GM12878 (cell line): ENCODE measurements around the gene ZIC2. TPM values are rescaled to one million over a fixed set of nuclear protein-coding genes. Genes with fewer than 3 reads are reported as not detected.

Experiments used
- ATAC-seq: fragments of 200-7000 bp; cut with Tn5 transposase; 3 replicates; pipeline ENCODE4 v1.9.1; 2020; ENCODE audit warnings: mild to moderate bottlenecking, moderate library complexity
- BruUV-seq: library from RNA; stranded (reverse); fragments of 400-500 nt; replicated peaks from 2 replicates; lab custom pipeline; 2021; lab: Mats Ljungman, UMichigan
- CTCF ChIA-PET: fragments of 300-600 bp; sonication (Branson Sonifier 250); formaldehyde crosslinking; extraction: SDS; loops from one replicate; lab custom pipeline; 2021; ENCODE audit warnings: inconsistent platforms; lab: Yijun Ruan, JAX
- POLR2A ChIA-PET: fragments of 350-600 bp; formaldehyde crosslinking; extraction: SDS; loops from one replicate; lab custom pipeline; 2021; ENCODE audit warnings: inconsistent platforms; lab: Charles Lee
- RAD21 ChIA-PET: fragments of 300-600 bp; sonication (Branson Sonifier 250); formaldehyde crosslinking; loops from one replicate; lab custom pipeline; 2023; ENCODE audit warnings: antibody characterized with exemption; ENCODE audit not compliant: unreplicated experiment; lab: Charles Lee
- SMC1A ChIA-PET: fragments of 300-600 bp; sonication (Branson Sonifier 250); formaldehyde crosslinking; loops from one replicate; lab custom pipeline; 2023; ENCODE audit not compliant: unreplicated experiment, uncharacterized antibody; lab: Charles Lee
- DNase-seq: peaks from one replicate; pipeline ENCODE4 v3.0.0-alpha.2; 2011; ENCODE audit warnings: low read depth, low spot score
- FAIRE-seq: peaks from 3 replicates; lab custom pipeline; 2011; peaks lifted over from hg19 to GRCh38; lab: Jason Lieb, UNC
- H2AFZ ChIP-seq: 2 replicates; pipeline ENCODE4 v1.6.0; 2011; ENCODE audit warnings: low read depth, low read length, control low read depth; ENCODE audit not compliant: control insufficient read depth
- H3K27ac ChIP-seq: 2 replicates; pipeline ENCODE4 v1.5.1; 2011; ENCODE audit warnings: control low read depth; ENCODE audit not compliant: control insufficient read depth, insufficient read depth
- H3K27me3 ChIP-seq, 2 experiments: replicated peaks in 1 of 2; 2 replicates each; pipeline versions ENCODE4 v1.6.0 to v1.6.1; 2011; ENCODE audit warnings: low read length in 1 of 2; ENCODE audit not compliant: control insufficient read depth in 2 of 2, insufficient read depth in 2 of 2
- H3K36me3 ChIP-seq, 2 experiments: 2 replicates each; pipeline ENCODE4 v1.5.1; 2011; ENCODE audit warnings: low read length in 1 of 2; ENCODE audit not compliant: control insufficient read depth in 2 of 2, insufficient read depth in 2 of 2
- H3K4me1 ChIP-seq: 2 replicates; pipeline ENCODE4 v1.6.1; 2011; ENCODE audit warnings: mild to moderate bottlenecking, low read length, moderate library complexity, mixed read lengths; ENCODE audit not compliant: control insufficient read depth, insufficient read depth
- H3K4me2 ChIP-seq: 2 replicates; pipeline ENCODE4 v1.6.0; 2011; ENCODE audit warnings: control low read depth; ENCODE audit not compliant: control insufficient read depth, insufficient read depth
- H3K4me3 ChIP-seq: fragments of 200-600 bp; sonication (generic); 2 replicates; pipeline ENCODE4 v1.5.1; 2016
- H3K79me2 ChIP-seq: 2 replicates; pipeline ENCODE4 v1.6.0; 2011; ENCODE audit warnings: low read length; ENCODE audit not compliant: control insufficient read depth, insufficient read depth
- H3K9ac ChIP-seq: 2 replicates; pipeline ENCODE4 v1.8.0; 2011; ENCODE audit warnings: low read length, control low read depth, mixed read lengths; ENCODE audit not compliant: control insufficient read depth, insufficient read depth
- H3K9me3 ChIP-seq: replicated peaks from 3 replicates; pipeline ENCODE4 v1.5.1; 2011; ENCODE audit warnings: mild to moderate bottlenecking, low read length; ENCODE audit not compliant: control insufficient read depth, insufficient read depth
- H4K20me1 ChIP-seq: 2 replicates; pipeline ENCODE4 v1.6.0; 2011; ENCODE audit not compliant: control insufficient read depth, insufficient read depth
- CREB1 ChIP-seq: IDR thresholded peaks from 2 replicates; pipeline ENCODE4 v1.6.1; 2012; ENCODE audit warnings: low read depth, mild to moderate bottlenecking, inconsistent platforms
- E4F1 ChIP-seq: fragments of 450-650 bp; IDR thresholded peaks from 2 replicates; pipeline ENCODE4 v1.6.1; 2018; ENCODE audit warnings: borderline replicate concordance, mild to moderate bottlenecking; ENCODE audit not compliant: partially characterized antibody
- EZH2 ChIP-seq: IDR thresholded peaks from 2 replicates; pipeline ENCODE4 v1.6.1; 2012; ENCODE audit warnings: low read depth, mild to moderate bottlenecking, control low read depth, inconsistent platforms, low read length, borderline replicate concordance; ENCODE audit not compliant: control insufficient read depth
- FOXK2 ChIP-seq: fragments of 450-650 bp; IDR thresholded peaks from 2 replicates; pipeline ENCODE4 v1.6.1; 2017; ENCODE audit warnings: mild to moderate bottlenecking, moderate library complexity
- JUND ChIP-seq: IDR thresholded peaks from 2 replicates; pipeline ENCODE4 v1.6.1; 2012; ENCODE audit warnings: low read depth, mild to moderate bottlenecking, low read length, improper control_type of control experiment, moderate library complexity
- MAX ChIP-seq: IDR thresholded peaks from 2 replicates; pipeline ENCODE4 v1.6.1; 2012; ENCODE audit warnings: low read depth, low read length, improper control_type of control experiment
- MEF2A ChIP-seq: IDR thresholded peaks from 2 replicates; pipeline ENCODE4 v1.6.1; 2011; ENCODE audit warnings: low read depth, mild to moderate bottlenecking, low read length, moderate library complexity; ENCODE audit not compliant: insufficient read depth
- NBN ChIP-seq: fragments of 450-650 bp; IDR thresholded peaks from 2 replicates; pipeline ENCODE4 v1.6.1; 2016
- NRF1 ChIP-seq: conservative IDR thresholded peaks from 2 replicates; pipeline ENCODE4 v1.6.1; 2011; ENCODE audit warnings: mild to moderate bottlenecking, low read depth, low read length, improper control_type of control experiment
- PAX8 ChIP-seq: fragments of 450-650 bp; IDR thresholded peaks from 2 replicates; pipeline ENCODE4 v1.6.1; 2017; ENCODE audit warnings: mild to moderate bottlenecking, moderate library complexity
- PKNOX1 ChIP-seq: fragments of 450-650 bp; IDR thresholded peaks from 2 replicates; pipeline ENCODE4 v1.6.1; 2016; ENCODE audit warnings: mild to moderate bottlenecking
- RAD51 ChIP-seq: fragments of 450-650 bp; IDR thresholded peaks from 2 replicates; pipeline ENCODE4 v1.6.1; 2016; ENCODE audit warnings: moderate library complexity, mild to moderate bottlenecking, inconsistent platforms
- REST ChIP-seq: IDR thresholded peaks from 2 replicates; pipeline ENCODE4 v1.6.1; 2012; ENCODE audit warnings: mild to moderate bottlenecking, low read depth, low read length
- SMC3 ChIP-seq: IDR thresholded peaks from 2 replicates; pipeline ENCODE4 v1.6.1; 2011; ENCODE audit warnings: low read length, improper control_type of control experiment, borderline replicate concordance
- TCF12 ChIP-seq: IDR thresholded peaks from 2 replicates; pipeline ENCODE4 v1.6.1; 2011; ENCODE audit warnings: low read depth, mild to moderate bottlenecking, low read length
- ZBED1 ChIP-seq: IDR thresholded peaks from 2 replicates; pipeline ENCODE4 v1.6.1; 2016; ENCODE audit warnings: borderline replicate concordance
- ZNF274 ChIP-seq: IDR thresholded peaks from one replicate; pipeline ENCODE4 v1.8.0; 2011; ENCODE audit not compliant: insufficient read length, insufficient read depth
- ZZZ3 ChIP-seq: IDR thresholded peaks from 2 replicates; pipeline ENCODE4 v1.6.1; 2011; ENCODE audit warnings: low read depth; ENCODE audit not compliant: control insufficient read depth, insufficient read length
- WGBS: methylation state at CpG from one replicate; pipeline ENCODE4 v1.1.6; 2016; ENCODE audit warnings: low lambda C conversion rate; ENCODE audit not compliant: insufficient replicate concordance, insufficient coverage; ENCODE audit errors: missing lambda C conversion rate; 5-methylcytosine and 5-hydroxymethylcytosine counted together
- in situ Hi-C: fragments of 300-500 bp; cut with MboI; formaldehyde crosslinking; loops from 9 replicates; pipeline ENCODE4 v1.14.3; 2018; ENCODE audit warnings: mixed read lengths
- intact Hi-C: fragments of 100-400 bp; cut with micrococcal nuclease; formaldehyde crosslinking; loops from one replicate; pipeline ENCODE4 v1.14.2; 2022; ENCODE audit not compliant: unreplicated experiment
- polyA plus RNA-seq, 11 experiments: library from polyadenylated mRNA; depleted of rRNA in 4 of 11; unstranded in 6 of 11; stranded (reverse) in 5 of 11; fragments of >200 nt; fragmentation: Nextera tagmentation in 4 of 11; fragmentation: Illumina TruSeq in 1 of 11; extraction: Ambion mirVana in 4 of 11; extraction: Trizol in 1 of 11; gene quantifications; 1 replicate in 1 of 11; 2 replicates in 10 of 11; pipeline versions ENCODE4 v1.2.1 to v1.2.3, GENCODE V29; 2011 to 2016; ENCODE audit warnings: inconsistent platforms in 2 of 11, missing spikeins in 2 of 11, low read depth in 1 of 11
- total RNA-seq, 4 experiments: library from RNA; depleted of rRNA in 3 of 4; stranded (reverse); fragments of >200 nt in 3 of 4; fragmentation: Illumina TruSeq in 1 of 4; extraction: Trizol in 1 of 4; gene quantifications; 2 replicates each; pipeline versions ENCODE4 v1.2.1 to v1.2.3, GENCODE V29; 2013 to 2021

Gene ZIC2
- total and polyA plus RNA-seq, 10 of the 15 experiments (the other 5 are each of a cell fraction or from before 2014, with no cell fraction given), result 0.05 TPM; not detected in 8

- Histone ChIP-seq H3K79me2 (no peaks in the 10 kb centered on the region), H4K20me1 (no peaks in the 10 kb centered on the region), H3K4me3 (no peak overlapping the region), H3K4me1 (no peaks in the 10 kb centered on the region), H3K36me3 (no peaks in the 10 kb centered on the region), H3K9me3 (no peaks in the 10 kb centered on the region; the same call in 2 of the 3 replicates), H3K27ac (no peak overlapping the region), H2AFZ (no peak overlapping the region), H3K27me3 (peaks cover 12 to 31% of the 10 kb centered on the region in 2 experiments), H3K4me2 (no peak overlapping the region), H3K9ac (no peak overlapping the region)
- ATAC-seq (no peak), FAIRE-seq (no peak), DNase-seq (no peak)
- WGBS, result 47% methylated on average over 19 of the region's 19 CpGs
- ChIA-PET POLR2A (no interaction called here), SMC1A (no interaction called here), RAD21 (no interaction called here), CTCF (no interaction called here)
- no peak for TF ChIP-seq MAX
- no peak for TF ChIP-seq JUND
- no peak for TF ChIP-seq NRF1
- TF ChIP-seq REST, result no peak
- no peak for TF ChIP-seq ZZZ3
- no peak for TF ChIP-seq PAX8
- TF ChIP-seq ZBED1, result no peak
- no peak for TF ChIP-seq SMC3
- TF ChIP-seq EZH2, result no peak
- TF ChIP-seq NBN, result no peak
- no peak for TF ChIP-seq MEF2A
- no peak for TF ChIP-seq ZNF274
- TF ChIP-seq TCF12, result no peak
- no peak for TF ChIP-seq CREB1
- no peak for TF ChIP-seq E4F1
- TF ChIP-seq PKNOX1, result no peak
- TF ChIP-seq FOXK2, result no peak
- TF ChIP-seq RAD51, result no peak
- BruUV-seq, result no TSS peak
- in situ Hi-C loops, result no loop called here
- intact Hi-C loops, result no loop called here
Measured at GRCh38 chr13:99975626-99976025, 6.0 kb upstream of the ZIC2 start.
